Lung (tissue), 12 donors: ENCODE results near the gene SMC1A. TPM values are rescaled to one million over a fixed set of nuclear protein-coding genes. Genes with fewer than 3 reads are reported as not detected.
A peak's percentile ranks its signal among the peaks of the same experiment; 100 is the strongest.

Source experiments
- ATAC-seq: fragments of 200-7000 bp; cut with Tn5 transposase; one replicate; pipeline ENCODE4 v1.9.1; 2020; ENCODE audit warnings: moderate number of reproducible peaks; ENCODE audit not compliant: insufficient read depth, low FRiP score
- DNase-seq, 3 donors: peaks; one replicate each; pipeline ENCODE4 v3.0.0-alpha.2; 2013 to 2017
- H3K27ac ChIP-seq, 2 donors: one replicate each; pipeline ENCODE4 v1.5.1; 2013; ENCODE audit warnings: mild to moderate bottlenecking in 2 of 2, moderate library complexity in 2 of 2, control low read depth in 1 of 2, inconsistent platforms in 1 of 2, low read depth in 1 of 2, low read length in 1 of 2
- H3K27me3 ChIP-seq, 3 donors: one replicate each; pipeline ENCODE4 v1.5.1; 2013; ENCODE audit warnings: low read length in 2 of 3; ENCODE audit not compliant: control insufficient read depth in 3 of 3, insufficient read depth in 3 of 3
- H3K36me3 ChIP-seq, 4 donors: one replicate each; pipeline ENCODE4 v1.5.1; 2013; ENCODE audit warnings: low read length in 4 of 4, mild to moderate bottlenecking in 1 of 4, moderate library complexity in 1 of 4; ENCODE audit not compliant: control insufficient read depth in 4 of 4, insufficient read depth in 4 of 4
- H3K4me1 ChIP-seq, 5 donors: one replicate each; pipeline ENCODE4 v1.5.1; 2013; ENCODE audit warnings: low read length in 5 of 5, mild to moderate bottlenecking in 2 of 5, moderate library complexity in 1 of 5; ENCODE audit not compliant: control insufficient read depth in 5 of 5, insufficient read depth in 5 of 5
- H3K4me3 ChIP-seq: one replicate; pipeline ENCODE4 v1.5.1; 2013; ENCODE audit warnings: mild to moderate bottlenecking, control low read depth, moderate library complexity
- H3K9ac ChIP-seq, 2 donors: one replicate each; pipeline ENCODE4 v1.5.1; 2013; ENCODE audit warnings: low read length in 2 of 2, control low read depth in 1 of 2; ENCODE audit not compliant: insufficient read depth in 1 of 2
- H3K9me3 ChIP-seq, 4 donors: one replicate each; pipeline ENCODE4 v1.5.1; 2013; ENCODE audit warnings: low read length in 3 of 4, mild to moderate bottlenecking in 1 of 4, moderate library complexity in 1 of 4; ENCODE audit not compliant: control insufficient read depth in 4 of 4, insufficient read depth in 3 of 4
- WGBS, 2 donors: extraction: QIAGEN DNeasy Blood & Tissue Kit; methylation state at CpG; one replicate each; pipeline ENCODE4 v1.1.7; 2013; 5-methylcytosine and 5-hydroxymethylcytosine counted together
- polyA plus RNA-seq, 2 donors: library from polyadenylated mRNA; stranded (reverse); fragments of 200-250 nt; gene quantifications; one replicate each; pipeline ENCODE4 v1.2.1, GENCODE V29; 2013
- total RNA-seq, 2 donors: library from RNA; depleted of rRNA in 1 of 2; stranded (reverse); fragments of >200 nt in 1 of 2; gene quantifications; one replicate each; pipeline ENCODE4 v1.2.1, GENCODE V29; 2014 to 2021
- TF ChIP-seq, protein P1 (sequence below): IDR thresholded peaks from 2 replicates; pipeline ENCODE4 v1.5.1; 2012; ENCODE audit warnings: mild to moderate bottlenecking; ENCODE audit errors: control extremely low read depth, extremely low read depth
- donor health status: control.
- donor health status: control.
- donor health status: Bipolar disorder and iron deficiency.
- donor health status: healthy.
- donor health status: DM: yes; HTN: yes; CAD: no.

SMC1A gene
- total and polyA plus RNA-seq, 4 donors: 11.2 to 56.2 (median 22.4) TPM

DNA sequence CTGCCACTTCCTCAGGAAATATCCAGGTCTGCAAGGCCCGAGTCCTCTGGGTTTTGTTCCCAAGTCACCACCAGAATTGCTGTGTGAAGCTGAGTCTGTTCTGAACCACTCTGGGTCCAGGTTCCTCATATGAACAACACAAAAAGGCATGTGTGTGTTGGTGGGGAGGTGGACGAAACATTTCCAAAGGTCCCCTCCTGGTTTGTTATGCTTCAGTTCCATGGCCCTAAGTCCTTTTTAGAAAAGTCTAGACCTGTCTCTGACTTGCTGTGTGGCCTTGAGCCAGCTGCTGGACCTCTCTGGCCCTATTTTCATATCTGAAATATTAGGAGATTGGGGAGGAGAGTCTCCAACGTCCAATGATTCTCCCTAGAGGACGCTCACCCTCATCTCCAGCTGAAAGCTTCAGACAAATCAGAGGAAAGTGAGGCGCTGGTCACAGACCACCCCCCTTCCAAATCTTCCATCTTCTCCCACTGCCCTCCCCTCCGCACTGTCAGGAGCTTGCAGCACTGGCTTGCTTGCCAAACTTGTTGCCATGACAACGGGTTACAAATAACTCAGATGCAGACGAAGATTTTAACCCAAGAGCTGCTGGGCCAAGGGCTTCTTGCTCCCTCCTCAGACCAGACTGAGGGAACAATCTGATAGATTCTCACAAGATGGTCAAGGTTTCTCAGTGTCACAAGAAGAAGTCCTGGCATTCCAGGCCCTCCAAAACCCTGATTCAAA is 64.5 kb downstream of the SMC1A start:
- 35 to 43% methylated on average over 8 of the region's 8 CpGs for WGBS, 2 donors
- TF ChIP-seq, protein P1, sequence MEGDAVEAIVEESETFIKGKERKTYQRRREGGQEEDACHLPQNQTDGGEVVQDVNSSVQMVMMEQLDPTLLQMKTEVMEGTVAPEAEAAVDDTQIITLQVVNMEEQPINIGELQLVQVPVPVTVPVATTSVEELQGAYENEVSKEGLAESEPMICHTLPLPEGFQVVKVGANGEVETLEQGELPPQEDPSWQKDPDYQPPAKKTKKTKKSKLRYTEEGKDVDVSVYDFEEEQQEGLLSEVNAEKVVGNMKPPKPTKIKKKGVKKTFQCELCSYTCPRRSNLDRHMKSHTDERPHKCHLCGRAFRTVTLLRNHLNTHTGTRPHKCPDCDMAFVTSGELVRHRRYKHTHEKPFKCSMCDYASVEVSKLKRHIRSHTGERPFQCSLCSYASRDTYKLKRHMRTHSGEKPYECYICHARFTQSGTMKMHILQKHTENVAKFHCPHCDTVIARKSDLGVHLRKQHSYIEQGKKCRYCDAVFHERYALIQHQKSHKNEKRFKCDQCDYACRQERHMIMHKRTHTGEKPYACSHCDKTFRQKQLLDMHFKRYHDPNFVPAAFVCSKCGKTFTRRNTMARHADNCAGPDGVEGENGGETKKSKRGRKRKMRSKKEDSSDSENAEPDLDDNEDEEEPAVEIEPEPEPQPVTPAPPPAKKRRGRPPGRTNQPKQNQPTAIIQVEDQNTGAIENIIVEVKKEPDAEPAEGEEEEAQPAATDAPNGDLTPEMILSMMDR: no peak
- Histone ChIP-seq H3K27me3 (peaks cover 0 to 18% (median 5%) of the 10 kb centered on the region in 3 donors), H3K36me3 (no peaks in the 10 kb centered on the region), H3K27ac (no peak overlapping the region), H3K4me3 (no peak overlapping the region), H3K9ac (no peak overlapping the region), H3K4me1 (no peaks in the 10 kb centered on the region), H3K9me3 (peaks cover 0 to 1% (median 0%) of the 10 kb centered on the region in 4 donors)
- ATAC-seq (no peak), DNase-seq (peak; percentile 87 to 91 (median 89))

DNA sequence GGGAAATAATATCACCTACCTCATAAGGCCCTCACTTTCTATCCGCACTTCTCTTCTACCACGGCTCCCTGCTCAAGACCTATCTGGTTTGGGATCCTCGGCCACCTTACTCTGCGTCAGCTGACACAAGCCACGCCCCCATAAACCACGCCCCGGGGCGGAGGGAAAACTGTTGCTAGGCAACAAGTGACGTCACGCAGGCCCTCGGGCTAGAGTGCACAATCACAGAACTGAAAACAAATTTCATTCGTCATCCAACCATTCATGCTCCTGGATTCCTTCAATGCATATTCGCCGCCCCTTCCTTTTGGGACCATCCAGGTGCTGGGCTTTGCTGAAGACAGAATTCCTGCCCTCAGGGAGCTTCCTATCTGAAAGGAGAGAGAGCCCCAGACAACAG is 66.3 kb downstream of the SMC1A start:
- Histone ChIP-seq H3K4me3 (no peak overlapping the region), H3K36me3 (no peaks in the 10 kb centered on the region), H3K27me3 (peaks cover 0 to 14% (median 4%) of the 10 kb centered on the region in 3 donors), H3K27ac (no peak overlapping the region), H3K9ac (no peak overlapping the region), H3K4me1 (no peaks in the 10 kb centered on the region), H3K9me3 (peaks cover 0 to 1% (median 0%) of the 10 kb centered on the region in 4 donors)
- DNase-seq: no peak
- WGBS, 2 donors: 48 to 65% methylated on average over 14 of the region's 14 CpGs
- ATAC-seq: no peak
- TF ChIP-seq, protein P1: no peak

DNA sequence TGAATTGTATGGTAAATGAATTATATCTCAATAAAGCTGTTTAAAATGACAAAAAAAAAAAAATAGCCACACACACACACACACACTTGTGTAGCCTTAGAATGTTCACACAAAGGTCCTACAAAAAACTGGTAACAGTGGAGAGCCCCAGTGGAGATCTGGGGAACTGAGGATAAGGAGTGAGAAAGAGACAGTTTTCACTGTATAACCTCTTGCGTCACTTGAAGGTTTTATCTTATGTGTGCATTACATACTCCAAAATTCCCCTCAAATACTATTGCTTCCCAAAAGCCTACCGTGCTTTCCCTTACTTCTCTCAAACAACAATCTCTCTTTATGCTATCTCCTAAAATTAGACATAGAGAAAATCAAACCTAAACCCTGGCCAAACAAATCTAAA is 67.8 kb downstream of the SMC1A start:
- Histone ChIP-seq H3K27me3 (peaks cover 0 to 14% (median 3%) of the 10 kb centered on the region in 3 donors), H3K27ac (no peak overlapping the region), H3K4me1 (no peaks in the 10 kb centered on the region), H3K36me3 (no peaks in the 10 kb centered on the region), H3K4me3 (no peak overlapping the region), H3K9ac (no peak overlapping the region), H3K9me3 (peaks cover 0 to 1% (median 0%) of the 10 kb centered on the region in 4 donors)
- TF ChIP-seq, protein P1: no peak
- DNase-seq (peak in 2 of 3 donors; percentile 27 to 28), ATAC-seq (no peak)
- 63 to 74% methylated on average over 2 of the region's 2 CpGs for WGBS, 2 donors
